CD4-positive, alpha-beta T cell (primary cell): Measurements from ENCODE around the gene OR2M3. TPM values are rescaled to one million over a fixed set of nuclear protein-coding genes. Genes with fewer than 3 reads are reported as not detected.

ENCODE experiments used
- ATAC-seq: fragments of 200-7000 bp; cut with Tn5 transposase; one replicate; pipeline ENCODE4 v1.10.0; 2022; ENCODE audit warnings: mild to moderate bottlenecking; ENCODE audit not compliant: poor library complexity
- CTCF ChIA-PET: fragments of 350-600 bp; sonication (Branson Sonifier 250); formaldehyde crosslinking; loops from one replicate; lab custom pipeline; 2021; ENCODE audit warnings: antibody characterized with exemption, inconsistent platforms; lab: Charles Lee
- POLR2A ChIA-PET: fragments of 350-600 bp; sonication (Branson Sonifier 250); formaldehyde crosslinking; loops from one replicate; lab custom pipeline; 2021; ENCODE audit warnings: antibody characterized with exemption, inconsistent platforms; lab: Charles Lee
- DNase-seq, 14 experiments: peaks; one replicate each; pipeline ENCODE4 v3.0.0-alpha.2; 2013 to 2020; ENCODE audit warnings: mixed read lengths in 2 of 14
- H3K27ac ChIP-seq, 2 donors: one replicate each; pipeline versions ENCODE4 v1.5.1 to v1.7.0; 2013; ENCODE audit warnings: low read length in 2 of 2, low read depth in 1 of 2, mild to moderate bottlenecking in 1 of 2
- H3K27me3 ChIP-seq, 2 experiments: 1 replicate in 1 of 2; 2 replicates in 1 of 2; pipeline versions ENCODE4 v1.6.1 to v1.7.0; 2013; ENCODE audit warnings: low read length in 2 of 2, control low read depth in 1 of 2, mild to moderate bottlenecking in 1 of 2, moderate library complexity in 1 of 2; ENCODE audit not compliant: insufficient read depth in 2 of 2, control insufficient read depth in 1 of 2
- H3K36me3 ChIP-seq: one replicate; pipeline ENCODE4 v1.6.1; 2013; ENCODE audit warnings: low read length, control low read depth; ENCODE audit not compliant: insufficient read depth
- H3K4me1 ChIP-seq: one replicate; pipeline ENCODE4 v1.6.1; 2013; ENCODE audit warnings: low read length, control low read depth; ENCODE audit not compliant: insufficient read depth
- H3K4me3 ChIP-seq: one replicate; pipeline ENCODE4 v1.5.1; 2013; ENCODE audit warnings: mild to moderate bottlenecking, low read length, moderate library complexity
- H3K9me3 ChIP-seq, 2 experiments: 1 replicate in 1 of 2; 2 replicates in 1 of 2; pipeline versions ENCODE4 v1.6.1 to v1.7.0; 2013; ENCODE audit warnings: low read length in 2 of 2, mild to moderate bottlenecking in 2 of 2, control low read depth in 1 of 2, moderate library complexity in 1 of 2; ENCODE audit not compliant: control insufficient read depth in 1 of 2, insufficient read depth in 1 of 2
- H3K27ac Mint-ChIP-seq: one replicate; pipeline ENCODE4 v1.8.0; 2020; ENCODE audit warnings: mixed read lengths
- H3K27me3 Mint-ChIP-seq: one replicate; pipeline ENCODE4 v1.8.0; 2021; ENCODE audit warnings: mixed read lengths
- H3K36me3 Mint-ChIP-seq: one replicate; pipeline ENCODE4 v1.8.0; 2021; ENCODE audit warnings: low read depth, mixed read lengths
- H3K4me1 Mint-ChIP-seq: one replicate; pipeline ENCODE4 v1.8.0; 2021; ENCODE audit warnings: low read depth, mixed read lengths
- H3K4me3 Mint-ChIP-seq: one replicate; pipeline ENCODE4 v1.8.0; 2020; ENCODE audit warnings: mild to moderate bottlenecking, mixed read lengths
- H3K9me3 Mint-ChIP-seq: one replicate; pipeline ENCODE4 v1.8.0; 2020; ENCODE audit warnings: mixed read lengths
- CTCF ChIP-seq: fragments of 200-600 bp; IDR thresholded peaks from one replicate; pipeline ENCODE4 v1.8.0; 2022; ENCODE audit warnings: antibody characterized with exemption, mild to moderate bottlenecking
- intact Hi-C, 2 experiments: fragments of 100-400 bp; cut with DNase I in 1 of 2; cut with micrococcal nuclease in 1 of 2; formaldehyde crosslinking; loops; one replicate each; pipeline versions ENCODE4 v1.15.1 to v1.9.0; 2023 to 2025; cut with DNase I, micrococcal nuclease
- total RNA-seq, 174 experiments: library from RNA in 2 of 174; stranded (reverse) in 2 of 174; gene quantifications; one replicate each; pipeline ENCODE4 v1.2.3 and lab custom pipeline; 2021 to 2026

The OR2M3 gene
- total RNA-seq, 2 experiments from 2014 or later: not detected

- ATAC-seq: no peak
- no peak for TF ChIP-seq CTCF
- ChIA-PET POLR2A (no interaction called here), CTCF (no interaction called here)
- Histone ChIP-seq H3K36me3 (no peaks in the 10 kb centered on the region), H3K9me3 (peaks cover 0 to 16% of the 10 kb centered on the region in 2 experiments), H3K4me1 (no peaks in the 10 kb centered on the region), H3K4me3 (no peak overlapping the region), H3K27me3 (no peaks in the 10 kb centered on the region), H3K27ac (no peak overlapping the region)
- H3K27ac Mint-ChIP-seq: no peak overlapping the region
- H3K4me1 Mint-ChIP-seq: no peaks in the 10 kb centered on the region
- no peak for DNase-seq
- H3K4me3 Mint-ChIP-seq: no peak overlapping the region
- H3K9me3 Mint-ChIP-seq: peaks cover 13% of the 10 kb centered on the region
- H3K36me3 Mint-ChIP-seq: no peaks in the 10 kb centered on the region
- intact Hi-C loops: no loop called here
- H3K27me3 Mint-ChIP-seq: peaks cover 9% of the 10 kb centered on the region
These were observed 8.0 kb upstream of the OR2M3 start for GRCh38 chr1:248189026-248189425.

GRCh38 chr1:248194117-248194516 is 2.9 kb upstream of the OR2M3 start:
- no peak for TF ChIP-seq CTCF
- Mint-ChIP-seq H3K9me3 (peaks cover 16% of the 10 kb centered on the region), H3K27ac (no peak overlapping the region), H3K36me3 (no peaks in the 10 kb centered on the region), H3K4me3 (no peak overlapping the region), H3K27me3 (no peaks in the 10 kb centered on the region), H3K4me1 (no peaks in the 10 kb centered on the region)
- ChIA-PET CTCF (no interaction called here), POLR2A (no interaction called here)
- no peaks in the 10 kb centered on the region for H3K36me3 ChIP-seq
- no peak overlapping the region for H3K27ac ChIP-seq
- no peaks in the 10 kb centered on the region for H3K27me3 ChIP-seq
- no peak for ATAC-seq
- no peaks in the 10 kb centered on the region for H3K4me1 ChIP-seq
- H3K9me3 ChIP-seq: peaks cover 0 to 4% of the 10 kb centered on the region in 2 experiments
- DNase-seq: no peak
- no peak overlapping the region for H3K4me3 ChIP-seq
- intact Hi-C loops: no loop called here

GRCh38 chr1:248215880-248216279 is 18.8 kb downstream of the OR2M3 start:
- ChIA-PET CTCF (no interaction called here), POLR2A (interaction anchor here (0.7 kb wide), 1 partner anchor 16 kb away, joined by 3 read pairs; no protein-coding TSS in a partner anchor)
- DNase-seq (no peak), ATAC-seq (no peak)
- no peak overlapping the region for H3K27ac ChIP-seq
- no peaks in the 10 kb centered on the region for H3K36me3 Mint-ChIP-seq
- no peaks in the 10 kb centered on the region for H3K4me1 ChIP-seq
- H3K9me3 Mint-ChIP-seq: peaks cover 2% of the 10 kb centered on the region
- H3K27ac Mint-ChIP-seq: no peak overlapping the region
- peaks cover 7% of the 10 kb centered on the region for H3K27me3 Mint-ChIP-seq
- no peaks in the 10 kb centered on the region for H3K4me1 Mint-ChIP-seq
- TF ChIP-seq CTCF: no peak
- H3K36me3 ChIP-seq: no peaks in the 10 kb centered on the region
- H3K4me3 Mint-ChIP-seq: no peak overlapping the region
- intact Hi-C loops: no loop called here
- no peak overlapping the region for H3K4me3 ChIP-seq
- H3K9me3 ChIP-seq: no peaks in the 10 kb centered on the region
- no peaks in the 10 kb centered on the region for H3K27me3 ChIP-seq
